ENCODE measurements around the gene PHYHIPL.
"Not testable (repeated sequence)": the region's sequence is repeated elsewhere in the genome, so short reads cannot be mapped to it uniquely, and the experiment has no call there.

The PHYHIPL gene

GRCh38 chr10:59214160-59214559 lies 37.7 kb downstream of the PHYHIPL start:
- no peaks in the 10 kb centered on the region for H3K4me1 ChIP-seq (ENCODE audit: control insufficient read depth in 2 of 2, insufficient read depth in 1 of 2, low read depth in 1 of 2, low read length in 2 of 2)
- no peak overlapping the region for H3K27ac ChIP-seq (replicated peaks; ENCODE audit: low read length)
- H3K79me1 ChIP-seq (ENCODE audit: low read depth, low read length) = no peaks in the 10 kb centered on the region
- H4K91ac ChIP-seq (ENCODE audit: low read depth, low read length, poor library complexity) = no peak overlapping the region
- H3K9me3 ChIP-seq (replicated peaks in 1 of 2; ENCODE audit: control insufficient read depth in 2 of 2, insufficient read depth in 1 of 2, low read depth in 1 of 2, low read length in 2 of 2) = no peaks in the 10 kb centered on the region
- DNase-seq (ENCODE audit: low spot score) = no peak
- H3K27me3 ChIP-seq (ENCODE audit: control insufficient read depth in 3 of 3, insufficient read depth in 3 of 3, low read depth in 1 of 3, low read length in 3 of 3) = no peaks in the 10 kb centered on the region
- H3K9ac ChIP-seq (ENCODE audit: low read depth, low read length, poor library complexity) = no peak overlapping the region
- H4K8ac ChIP-seq (ENCODE audit: low read depth, low read length) = no peak overlapping the region
- H3K36me3 ChIP-seq (replicated peaks in 1 of 2; ENCODE audit: control insufficient read depth in 2 of 2, insufficient read depth in 2 of 2, low read length in 2 of 2) = no peaks in the 10 kb centered on the region
- H2BK12ac ChIP-seq (ENCODE audit: low read length) = no peak overlapping the region
- no peak overlapping the region for H2AK5ac ChIP-seq (ENCODE audit: low read depth, low read length)
- no peak overlapping the region for H2BK5ac ChIP-seq (ENCODE audit: low read length)
- H3K18ac ChIP-seq (ENCODE audit: low read length) = no peak overlapping the region
- no CpG with 5 or more reads among the region's 1 CpG for WGBS, 2 donors (ENCODE audit: extremely low coverage in 2 of 2, insufficient read length in 2 of 2, insufficient replicate concordance in 1 of 2)
- H3K14ac ChIP-seq (ENCODE audit: low read length) = no peak overlapping the region
- H2AFZ ChIP-seq (ENCODE audit: low read length) = no peak overlapping the region
- H3K4me3 ChIP-seq (ENCODE audit: low read length in 2 of 2) = no peak overlapping the region
- H3K4ac ChIP-seq (ENCODE audit: low read length) = no peak overlapping the region
- H3K4me2 ChIP-seq (ENCODE audit: insufficient read depth, low read length, poor library complexity, severe bottlenecking) = no peak overlapping the region
- no peak overlapping the region for H2BK15ac ChIP-seq (ENCODE audit: low read length)
- H3K23ac ChIP-seq (ENCODE audit: low read depth, low read length, poor library complexity) = no peak overlapping the region
- no peak overlapping the region for H2BK120ac ChIP-seq (ENCODE audit: low read depth, low read length)

GRCh38 chr10:59216178-59216869 lies 39.9 kb downstream of the PHYHIPL start:
- no peaks in the 10 kb centered on the region for H3K9me3 ChIP-seq (replicated peaks in 1 of 2; ENCODE audit: control insufficient read depth in 2 of 2, insufficient read depth in 1 of 2, low read depth in 1 of 2, low read length in 2 of 2)
- H4K8ac ChIP-seq (ENCODE audit: low read depth, low read length) = no peak overlapping the region
- H3K79me1 ChIP-seq (ENCODE audit: low read depth, low read length) = no peaks in the 10 kb centered on the region
- H3K9ac ChIP-seq (ENCODE audit: low read depth, low read length, poor library complexity) = no peak overlapping the region
- no peak for DNase-seq (ENCODE audit: low spot score)
- no peak overlapping the region for H3K18ac ChIP-seq (ENCODE audit: low read length)
- H2BK15ac ChIP-seq (ENCODE audit: low read length) = no peak overlapping the region
- no peak overlapping the region for H2AK5ac ChIP-seq (ENCODE audit: low read depth, low read length)
- H3K27ac ChIP-seq (replicated peaks; ENCODE audit: low read length) = no peak overlapping the region
- H2AFZ ChIP-seq (ENCODE audit: low read length) = no peak overlapping the region
- no peak overlapping the region for H4K91ac ChIP-seq (ENCODE audit: low read depth, low read length, poor library complexity)
- H2BK5ac ChIP-seq (ENCODE audit: low read length) = no peak overlapping the region
- no CpG with 5 or more reads among the region's 4 CpGs for whole genome bisulfite sequencing, 2 donors (ENCODE audit: extremely low coverage in 2 of 2, insufficient read length in 2 of 2, insufficient replicate concordance in 1 of 2)
- H3K4ac ChIP-seq (ENCODE audit: low read length) = no peak overlapping the region
- H3K36me3 ChIP-seq (replicated peaks in 1 of 2; ENCODE audit: control insufficient read depth in 2 of 2, insufficient read depth in 2 of 2, low read length in 2 of 2) = no peaks in the 10 kb centered on the region
- no peaks in the 10 kb centered on the region for H3K27me3 ChIP-seq (ENCODE audit: control insufficient read depth in 3 of 3, insufficient read depth in 3 of 3, low read depth in 1 of 3, low read length in 3 of 3)
- no peaks in the 10 kb centered on the region for H3K4me1 ChIP-seq (ENCODE audit: control insufficient read depth in 2 of 2, insufficient read depth in 1 of 2, low read depth in 1 of 2, low read length in 2 of 2)
- H2BK12ac ChIP-seq (ENCODE audit: low read length) = no peak overlapping the region
- H3K23ac ChIP-seq (ENCODE audit: low read depth, low read length, poor library complexity) = no peak overlapping the region
- no peak overlapping the region for H3K4me3 ChIP-seq (ENCODE audit: low read length in 2 of 2)
- no peak overlapping the region for H3K14ac ChIP-seq (ENCODE audit: low read length)
- H3K4me2 ChIP-seq (ENCODE audit: insufficient read depth, low read length, poor library complexity, severe bottlenecking) = no peak overlapping the region
- no peak overlapping the region for H2BK120ac ChIP-seq (ENCODE audit: low read depth, low read length)

- Histone ChIP-seq H3K23ac (ENCODE audit: low read depth, low read length, poor library complexity) (no peak overlapping the region), H3K4me1 (ENCODE audit: control insufficient read depth in 2 of 2, insufficient read depth in 1 of 2, low read depth in 1 of 2, low read length in 2 of 2) (peaks cover 0 to 2% of the 10 kb centered on the region in 2 donors), H4K91ac (ENCODE audit: low read depth, low read length, poor library complexity) (no peak overlapping the region), H2BK12ac (ENCODE audit: low read length) (no peak overlapping the region), H3K14ac (ENCODE audit: low read length) (no peak overlapping the region), H3K4me3 (ENCODE audit: low read length in 2 of 2) (no peak overlapping the region), H2BK5ac (ENCODE audit: low read length) (no peak overlapping the region), H3K4ac (ENCODE audit: low read length) (no peak overlapping the region), H3K27ac (replicated peaks; ENCODE audit: low read length) (no peak overlapping the region), H4K8ac (ENCODE audit: low read depth, low read length) (no peak overlapping the region), H3K79me1 (ENCODE audit: low read depth, low read length) (no peaks in the 10 kb centered on the region), H2BK120ac (ENCODE audit: low read depth, low read length) (no peak overlapping the region), H2BK15ac (ENCODE audit: low read length) (no peak overlapping the region), H3K4me2 (ENCODE audit: insufficient read depth, low read length, poor library complexity, severe bottlenecking) (no peak overlapping the region), H2AFZ (ENCODE audit: low read length) (no peak overlapping the region), H2AK5ac (ENCODE audit: low read depth, low read length) (no peak overlapping the region), H3K9ac (ENCODE audit: low read depth, low read length, poor library complexity) (no peak overlapping the region), H3K18ac (ENCODE audit: low read length) (no peak overlapping the region), H3K9me3 (replicated peaks in 1 of 2; ENCODE audit: control insufficient read depth in 2 of 2, insufficient read depth in 1 of 2, low read depth in 1 of 2, low read length in 2 of 2) (no peaks in the 10 kb centered on the region), H3K36me3 (replicated peaks in 1 of 2; ENCODE audit: control insufficient read depth in 2 of 2, insufficient read depth in 2 of 2, low read length in 2 of 2) (no peaks in the 10 kb centered on the region), H3K27me3 (ENCODE audit: control insufficient read depth in 3 of 3, insufficient read depth in 3 of 3, low read depth in 1 of 3, low read length in 3 of 3) (no peaks in the 10 kb centered on the region)
- DNase-seq (ENCODE audit: low spot score) = no peak
These were observed 46.3 kb downstream of the PHYHIPL start for GRCh38 chr10:59222788-59223187.

GRCh38 chr10:59223597-59223996 lies 47.2 kb downstream of the PHYHIPL start:
- H3K9ac ChIP-seq (ENCODE audit: low read depth, low read length, poor library complexity); H2AK5ac ChIP-seq (ENCODE audit: low read depth, low read length); H3K27me3 ChIP-seq (ENCODE audit: control insufficient read depth in 3 of 3, insufficient read depth in 3 of 3, low read depth in 1 of 3, low read length in 3 of 3); H3K14ac ChIP-seq (ENCODE audit: low read length); H2BK15ac ChIP-seq (ENCODE audit: low read length); DNase-seq (ENCODE audit: low spot score); H2AFZ ChIP-seq (ENCODE audit: low read length); H2BK5ac ChIP-seq (ENCODE audit: low read length); H3K23ac ChIP-seq (ENCODE audit: low read depth, low read length, poor library complexity); H3K18ac ChIP-seq (ENCODE audit: low read length); H3K9me3 ChIP-seq (replicated peaks in 1 of 2; ENCODE audit: control insufficient read depth in 2 of 2, insufficient read depth in 1 of 2, low read depth in 1 of 2, low read length in 2 of 2); H3K4me1 ChIP-seq (ENCODE audit: control insufficient read depth in 2 of 2, insufficient read depth in 1 of 2, low read depth in 1 of 2, low read length in 2 of 2); H2BK120ac ChIP-seq (ENCODE audit: low read depth, low read length); H3K79me1 ChIP-seq (ENCODE audit: low read depth, low read length); H2BK12ac ChIP-seq (ENCODE audit: low read length); H3K4me3 ChIP-seq (ENCODE audit: low read length in 2 of 2); H4K91ac ChIP-seq (ENCODE audit: low read depth, low read length, poor library complexity); H4K8ac ChIP-seq (ENCODE audit: low read depth, low read length); H3K4ac ChIP-seq (ENCODE audit: low read length); H3K4me2 ChIP-seq (ENCODE audit: insufficient read depth, low read length, poor library complexity, severe bottlenecking); H3K36me3 ChIP-seq (replicated peaks in 1 of 2; ENCODE audit: control insufficient read depth in 2 of 2, insufficient read depth in 2 of 2, low read length in 2 of 2); H3K27ac ChIP-seq (replicated peaks; ENCODE audit: low read length): not testable (repeated sequence)
- WGBS, 2 donors (ENCODE audit: extremely low coverage in 2 of 2, insufficient read length in 2 of 2, insufficient replicate concordance in 1 of 2) = no CpG with 5 or more reads among the region's 2 CpGs
